SK-N-SH (cell line): ENCODE data around the gene CFAP206.

Experiments
- CTCF ChIP-seq: fragments of 200-600 bp; sonication (generic); IDR thresholded peaks from 2 replicates; pipeline ENCODE4 v1.6.1; 2017; ENCODE audit warnings: antibody characterized with exemption, mild to moderate bottlenecking, moderate library complexity
- EZH2phosphoT487 ChIP-seq: fragments of 200-600 bp; sonication (generic); IDR thresholded peaks from 2 replicates; pipeline ENCODE4 v1.6.1; 2017; ENCODE audit warnings: low read depth, mixed run types, mild to moderate bottlenecking, antibody characterized with exemption, moderate library complexity, borderline replicate concordance

- TF ChIP-seq CTCF (no peak), EZH2phosphoT487 (no peak)
These were observed 28.7 kb downstream of the CFAP206 start for GRCh38 chr6:87436435-87436834.
